Neural progenitor cell (in vitro differentiated cells): ENCODE data around the gene AXDND1.

Source experiments
- CTCF ChIP-seq: fragments of 200-600 bp; sonication (generic); IDR thresholded peaks from 2 replicates; pipeline ENCODE4 v1.5.1; 2017; ENCODE audit warnings: antibody characterized with exemption, mild to moderate bottlenecking
- EZH2 ChIP-seq: fragments of 200-600 bp; sonication (generic); IDR thresholded peaks from 2 replicates; pipeline ENCODE4 v1.6.1; 2017; ENCODE audit warnings: antibody characterized with exemption, mild to moderate bottlenecking, moderate library complexity
- EZH2phosphoT487 ChIP-seq: fragments of 200-600 bp; sonication (generic); IDR thresholded peaks from 2 replicates; pipeline ENCODE4 v1.6.1; 2017; ENCODE audit warnings: antibody characterized with exemption

- TF ChIP-seq EZH2phosphoT487 (no peak), CTCF (no peak), EZH2 (no peak)
Observed at GRCh38 chr1:179490611-179491010, 124.8 kb downstream of the AXDND1 start.
